HEK293 (cell line): ENCODE results near the gene RBMS1.
A peak's percentile ranks its signal among the peaks of the same experiment; 100 is the strongest.

Source experiments
- CTCF ChIA-PET: fragments of 350-600 bp; formaldehyde crosslinking; extraction: SDS; loops from one replicate; lab custom pipeline; 2021; ENCODE audit warnings: antibody characterized with exemption; lab: Yijun Ruan, JAX
- POLR2A ChIA-PET: fragments of 300-600 bp; formaldehyde crosslinking; extraction: SDS; loops from one replicate; lab custom pipeline; 2020; ENCODE audit warnings: antibody characterized with exemption, inconsistent platforms; lab: Yijun Ruan, JAX
- H3K27ac ChIP-seq: fragments of 200-500 bp; sonication (Bioruptor generic); 2 replicates; pipeline ENCODE4 v1.5.1; 2014; ENCODE audit warnings: low read depth, low read length, control low read depth, inconsistent platforms; ENCODE audit errors: extremely low read depth
- H3K36me3 ChIP-seq, 2 experiments: fragments of 200-500 bp in 1 of 2; sonication (Bioruptor generic) in 1 of 2; 1 replicate in 1 of 2; 2 replicates in 1 of 2; pipeline ENCODE4 v1.5.1; 2014 to 2017; ENCODE audit warnings: inconsistent platforms in 2 of 2, low read length in 2 of 2; ENCODE audit not compliant: control insufficient read depth in 2 of 2, insufficient read depth in 1 of 2
- H3K4me1 ChIP-seq: fragments of 200-500 bp; sonication (Bioruptor generic); 2 replicates; pipeline ENCODE4 v1.5.1; 2014; ENCODE audit warnings: mild to moderate bottlenecking, low read length, inconsistent platforms; ENCODE audit not compliant: control insufficient read depth, insufficient read depth
- H3K4me3 ChIP-seq: 2 replicates; pipeline ENCODE4 v1.5.1; 2011; ENCODE audit warnings: low read depth, mild to moderate bottlenecking, control low read depth, low read length, moderate library complexity
- H3K9me3 ChIP-seq: fragments of 200-500 bp; sonication (Bioruptor generic); 2 replicates; pipeline ENCODE4 v1.5.1; 2014; ENCODE audit warnings: low read depth, low read length, inconsistent platforms; ENCODE audit not compliant: control insufficient read depth, insufficient read depth
- HOXD13 ChIP-seq: sonication (generic); formaldehyde crosslinking; IDR thresholded peaks from 2 replicates; pipeline ENCODE4 v1.8.0; 2022; ENCODE audit warnings: missing genetic modification reagents, borderline replicate concordance
- KLF8 ChIP-seq: fragments of 450-650 bp; formaldehyde crosslinking; IDR thresholded peaks from 2 replicates; pipeline ENCODE4 v1.5.1; 2016; ENCODE audit warnings: missing biosample characterization, missing genetic modification characterization
- OVOL3 ChIP-seq: fragments of 450-650 bp; formaldehyde crosslinking; IDR thresholded peaks from 2 replicates; pipeline ENCODE4 v1.5.1; 2016; ENCODE audit warnings: missing biosample characterization, missing genetic modification characterization
- REPIN1 ChIP-seq: fragments of 450-650 bp; formaldehyde crosslinking; IDR thresholded peaks from 2 replicates; pipeline ENCODE4 v1.5.1; 2017; ENCODE audit warnings: missing biosample characterization, missing genetic modification characterization, low read depth
- SALL2 ChIP-seq: fragments of 450-650 bp; formaldehyde crosslinking; IDR thresholded peaks from 2 replicates; pipeline ENCODE4 v1.5.0; 2017; ENCODE audit warnings: missing biosample characterization, mild to moderate bottlenecking, missing genetic modification characterization, borderline replicate concordance
- SP7 ChIP-seq: fragments of 450-650 bp; formaldehyde crosslinking; IDR thresholded peaks from 2 replicates; pipeline ENCODE4 v1.5.1; 2016; ENCODE audit warnings: missing biosample characterization, missing genetic modification characterization
- YY1 ChIP-seq: fragments of 450-650 bp; formaldehyde crosslinking; IDR thresholded peaks from 2 replicates; pipeline ENCODE4 v1.5.1; 2018; ENCODE audit warnings: missing biosample characterization, missing genetic modification characterization
- ZBTB7A ChIP-seq: fragments of 450-650 bp; formaldehyde crosslinking; IDR thresholded peaks from 2 replicates; pipeline ENCODE4 v1.5.1; 2016; ENCODE audit warnings: low read depth, missing biosample characterization, missing genetic modification characterization
- ZNF121 ChIP-seq: fragments of 450-650 bp; formaldehyde crosslinking; IDR thresholded peaks from 2 replicates; pipeline ENCODE4 v1.5.1; 2016; ENCODE audit warnings: missing biosample characterization, missing genetic modification characterization
- ZNF133 ChIP-seq: fragments of 450-650 bp; formaldehyde crosslinking; IDR thresholded peaks from 2 replicates; pipeline ENCODE4 v1.5.1; 2016; ENCODE audit warnings: missing biosample characterization, missing genetic modification characterization
- ZNF239 ChIP-seq: fragments of 450-650 bp; formaldehyde crosslinking; IDR thresholded peaks from 2 replicates; pipeline ENCODE4 v1.5.1; 2016; ENCODE audit warnings: missing biosample characterization, missing genetic modification characterization
- ZNF404 ChIP-seq: fragments of 450-650 bp; formaldehyde crosslinking; IDR thresholded peaks from 2 replicates; pipeline ENCODE4 v1.5.1; 2017; ENCODE audit warnings: missing biosample characterization, missing genetic modification characterization
- ZNF510 ChIP-seq: fragments of 450-650 bp; formaldehyde crosslinking; IDR thresholded peaks from 2 replicates; pipeline ENCODE4 v1.5.1; 2018; ENCODE audit warnings: mild to moderate bottlenecking, missing genetic modification characterization, missing biosample characterization; ENCODE audit not compliant: insufficient replicate concordance
- ZNF561 ChIP-seq: fragments of 450-650 bp; IDR thresholded peaks from 2 replicates; pipeline ENCODE4 v1.5.1; 2018; ENCODE audit warnings: missing biosample characterization, missing genetic modification characterization, borderline replicate concordance
- ZNF660 ChIP-seq: fragments of 450-650 bp; IDR thresholded peaks from 2 replicates; pipeline ENCODE4 v1.5.1; 2018; ENCODE audit warnings: missing biosample characterization, mild to moderate bottlenecking, missing genetic modification characterization
- ZNF785 ChIP-seq: fragments of 450-650 bp; formaldehyde crosslinking; IDR thresholded peaks from 2 replicates; pipeline ENCODE4 v1.5.1; 2016; ENCODE audit warnings: missing biosample characterization, missing genetic modification characterization
- TF ChIP-seq, protein P1 (sequence below): fragments of 450-650 bp; formaldehyde crosslinking; IDR thresholded peaks from 2 replicates; pipeline ENCODE4 v1.5.1; 2016; ENCODE audit warnings: missing biosample characterization, missing genetic modification characterization
- TF ChIP-seq, protein P2 (sequence below): fragments of 450-650 bp; formaldehyde crosslinking; IDR thresholded peaks from 2 replicates; pipeline ENCODE4 v1.5.1; 2016; ENCODE audit warnings: missing biosample characterization, missing genetic modification characterization
- TF ChIP-seq, protein P3 (sequence below): fragments of 450-650 bp; formaldehyde crosslinking; IDR thresholded peaks from 2 replicates; pipeline ENCODE4 v1.5.1; 2017; ENCODE audit warnings: missing biosample characterization, mild to moderate bottlenecking, missing genetic modification characterization, moderate library complexity
- TF ChIP-seq, protein P4 (sequence below): fragments of 450-650 bp; formaldehyde crosslinking; IDR thresholded peaks from 2 replicates; pipeline ENCODE4 v1.5.1; 2016; ENCODE audit warnings: missing biosample characterization, missing genetic modification characterization

Gene RBMS1

DNA sequence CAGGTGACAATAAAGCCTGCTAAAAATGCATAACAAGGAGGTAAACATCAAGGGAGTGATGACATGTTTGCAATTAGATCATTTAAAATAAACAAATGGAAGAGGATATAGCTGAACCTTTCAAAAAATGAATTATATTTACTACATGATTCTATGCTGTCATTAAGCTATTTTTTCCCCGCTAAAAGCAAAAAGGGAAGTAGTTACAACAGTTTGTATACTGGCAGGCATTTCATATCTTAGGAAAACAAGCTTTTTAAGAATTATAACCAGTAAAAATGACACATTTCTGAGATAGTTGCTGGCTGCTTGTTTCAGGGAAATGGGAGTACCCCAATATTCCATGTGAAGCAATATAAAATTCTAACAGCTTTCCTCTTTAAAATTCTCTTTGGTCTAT is 204.5 kb downstream of the RBMS1 start (continued):
- TF ChIP-seq, protein P1, sequence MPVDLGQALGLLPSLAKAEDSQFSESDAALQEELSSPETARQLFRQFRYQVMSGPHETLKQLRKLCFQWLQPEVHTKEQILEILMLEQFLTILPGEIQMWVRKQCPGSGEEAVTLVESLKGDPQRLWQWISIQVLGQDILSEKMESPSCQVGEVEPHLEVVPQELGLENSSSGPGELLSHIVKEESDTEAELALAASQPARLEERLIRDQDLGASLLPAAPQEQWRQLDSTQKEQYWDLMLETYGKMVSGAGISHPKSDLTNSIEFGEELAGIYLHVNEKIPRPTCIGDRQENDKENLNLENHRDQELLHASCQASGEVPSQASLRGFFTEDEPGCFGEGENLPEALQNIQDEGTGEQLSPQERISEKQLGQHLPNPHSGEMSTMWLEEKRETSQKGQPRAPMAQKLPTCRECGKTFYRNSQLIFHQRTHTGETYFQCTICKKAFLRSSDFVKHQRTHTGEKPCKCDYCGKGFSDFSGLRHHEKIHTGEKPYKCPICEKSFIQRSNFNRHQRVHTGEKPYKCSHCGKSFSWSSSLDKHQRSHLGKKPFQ = no peak
- TF ChIP-seq, protein P2, sequence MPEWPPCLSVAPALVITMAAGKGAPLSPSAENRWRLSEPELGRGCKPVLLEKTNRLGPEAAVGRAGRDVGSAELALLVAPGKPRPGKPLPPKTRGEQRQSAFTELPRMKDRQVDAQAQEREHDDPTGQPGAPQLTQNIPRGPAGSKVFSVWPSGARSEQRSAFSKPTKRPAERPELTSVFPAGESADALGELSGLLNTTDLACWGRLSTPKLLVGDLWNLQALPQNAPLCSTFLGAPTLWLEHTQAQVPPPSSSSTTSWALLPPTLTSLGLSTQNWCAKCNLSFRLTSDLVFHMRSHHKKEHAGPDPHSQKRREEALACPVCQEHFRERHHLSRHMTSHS (tag by site-specific recombination) = no peak
- TF ChIP-seq ZNF239 (no peak), REPIN1 (tag by site-specific recombination) (no peak)

DNA sequence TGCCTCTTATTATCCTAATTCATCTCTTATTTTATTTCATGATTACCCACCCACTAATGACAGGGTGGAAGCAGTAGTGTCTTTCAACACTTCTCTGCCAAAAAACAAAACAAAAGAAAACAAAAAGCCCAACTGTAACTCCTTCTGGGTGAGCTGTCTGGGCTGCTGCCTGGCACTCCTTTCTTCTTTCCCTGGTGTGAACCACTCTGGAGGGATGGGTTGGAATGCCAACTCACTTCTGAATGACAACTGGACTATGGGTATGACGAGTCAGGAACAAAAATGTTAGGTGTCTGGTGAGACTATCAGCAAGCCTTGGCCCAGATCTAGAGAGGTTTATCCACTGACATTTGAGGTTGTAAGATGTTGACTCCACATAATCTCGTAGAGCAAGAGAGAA is 205.3 kb downstream of the RBMS1 start:
- Histone ChIP-seq H3K27ac (no peak overlapping the region), H3K4me3 (no peak overlapping the region), H3K9me3 (no peaks in the 10 kb centered on the region), H3K36me3 (peaks cover 8 to 25% of the 10 kb centered on the region in 2 experiments), H3K4me1 (peaks cover 24% of the 10 kb centered on the region)
- TF ChIP-seq HOXD13 (CRISPR knock-in tag) (no peak), OVOL3 (tag by site-specific recombination) (no peak), ZNF785 (tag by site-specific recombination) (no peak), ZNF121 (tag by site-specific recombination) (no peak), YY1 (no peak), KLF8 (no peak), SP7 (tag by site-specific recombination) (peak; percentile 88), ZNF510 (no peak), ZBTB7A (tag by site-specific recombination) (no peak), ZNF404 (tag by site-specific recombination) (no peak), ZNF561 (tag by site-specific recombination) (no peak), ZNF133 (tag by site-specific recombination) (no peak)
- TF ChIP-seq, protein P3, sequence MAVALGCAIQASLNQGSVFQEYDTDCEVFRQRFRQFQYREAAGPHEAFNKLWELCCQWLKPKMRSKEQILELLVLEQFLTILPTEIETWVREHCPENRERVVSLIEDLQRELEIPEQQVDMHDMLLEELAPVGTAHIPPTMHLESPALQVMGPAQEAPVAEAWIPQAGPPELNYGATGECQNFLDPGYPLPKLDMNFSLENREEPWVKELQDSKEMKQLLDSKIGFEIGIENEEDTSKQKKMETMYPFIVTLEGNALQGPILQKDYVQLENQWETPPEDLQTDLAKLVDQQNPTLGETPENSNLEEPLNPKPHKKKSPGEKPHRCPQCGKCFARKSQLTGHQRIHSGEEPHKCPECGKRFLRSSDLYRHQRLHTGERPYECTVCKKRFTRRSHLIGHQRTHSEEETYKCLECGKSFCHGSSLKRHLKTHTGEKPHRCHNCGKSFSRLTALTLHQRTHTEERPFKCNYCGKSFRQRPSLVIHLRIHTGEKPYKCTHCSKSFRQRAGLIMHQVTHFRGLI (tag by site-specific recombination) = peak; percentile 95
- TF ChIP-seq, protein P4, sequence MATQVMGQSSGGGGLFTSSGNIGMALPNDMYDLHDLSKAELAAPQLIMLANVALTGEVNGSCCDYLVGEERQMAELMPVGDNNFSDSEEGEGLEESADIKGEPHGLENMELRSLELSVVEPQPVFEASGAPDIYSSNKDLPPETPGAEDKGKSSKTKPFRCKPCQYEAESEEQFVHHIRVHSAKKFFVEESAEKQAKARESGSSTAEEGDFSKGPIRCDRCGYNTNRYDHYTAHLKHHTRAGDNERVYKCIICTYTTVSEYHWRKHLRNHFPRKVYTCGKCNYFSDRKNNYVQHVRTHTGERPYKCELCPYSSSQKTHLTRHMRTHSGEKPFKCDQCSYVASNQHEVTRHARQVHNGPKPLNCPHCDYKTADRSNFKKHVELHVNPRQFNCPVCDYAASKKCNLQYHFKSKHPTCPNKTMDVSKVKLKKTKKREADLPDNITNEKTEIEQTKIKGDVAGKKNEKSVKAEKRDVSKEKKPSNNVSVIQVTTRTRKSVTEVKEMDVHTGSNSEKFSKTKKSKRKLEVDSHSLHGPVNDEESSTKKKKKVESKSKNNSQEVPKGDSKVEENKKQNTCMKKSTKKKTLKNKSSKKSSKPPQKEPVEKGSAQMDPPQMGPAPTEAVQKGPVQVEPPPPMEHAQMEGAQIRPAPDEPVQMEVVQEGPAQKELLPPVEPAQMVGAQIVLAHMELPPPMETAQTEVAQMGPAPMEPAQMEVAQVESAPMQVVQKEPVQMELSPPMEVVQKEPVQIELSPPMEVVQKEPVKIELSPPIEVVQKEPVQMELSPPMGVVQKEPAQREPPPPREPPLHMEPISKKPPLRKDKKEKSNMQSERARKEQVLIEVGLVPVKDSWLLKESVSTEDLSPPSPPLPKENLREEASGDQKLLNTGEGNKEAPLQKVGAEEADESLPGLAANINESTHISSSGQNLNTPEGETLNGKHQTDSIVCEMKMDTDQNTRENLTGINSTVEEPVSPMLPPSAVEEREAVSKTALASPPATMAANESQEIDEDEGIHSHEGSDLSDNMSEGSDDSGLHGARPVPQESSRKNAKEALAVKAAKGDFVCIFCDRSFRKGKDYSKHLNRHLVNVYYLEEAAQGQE (tag by site-specific recombination) = no peak
- ChIA-PET CTCF (no interaction called here), POLR2A (no interaction called here)

DNA sequence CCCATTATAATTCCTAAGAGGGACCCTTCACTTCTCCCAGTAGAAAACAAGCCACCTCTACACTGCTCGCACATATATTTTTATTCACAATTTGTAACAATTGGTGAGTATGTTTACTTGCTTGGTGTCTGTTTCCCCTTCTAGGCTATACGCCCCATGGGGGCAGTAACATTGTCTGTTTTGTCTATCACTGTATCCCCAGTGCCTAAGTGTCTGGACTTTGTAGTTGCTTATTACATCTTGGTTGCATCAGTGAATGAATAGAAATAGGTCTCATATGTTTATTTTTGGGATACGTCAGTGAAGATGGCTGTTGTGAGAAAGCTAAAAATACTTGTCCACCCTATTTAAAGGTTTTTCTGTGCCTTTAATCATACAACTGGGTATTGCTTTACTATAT is 206.1 kb downstream of the RBMS1 start:
- POLR2A ChIA-PET = no interaction called here
- CTCF ChIA-PET = no interaction called here
- Histone ChIP-seq H3K27ac (no peak overlapping the region), H3K4me3 (no peak overlapping the region), H3K4me1 (peaks cover 24% of the 10 kb centered on the region), H3K9me3 (no peaks in the 10 kb centered on the region), H3K36me3 (peaks cover 8 to 27% of the 10 kb centered on the region in 2 experiments)
- no peak for TF ChIP-seq ZNF660
- no peak for TF ChIP-seq SALL2
